Esophagus muscularis mucosa (tissue), 4 donors: ENCODE data around the gene GPT2.

Experiments used
- CTCF ChIP-seq, 3 experiments: fragments of 200-600 bp in 2 of 3; fragments of 450-650 bp in 1 of 3; sonication (generic) in 2 of 3; IDR thresholded peaks; one replicate each; pipeline ENCODE4 v1.5.1; 2017 to 2019; ENCODE audit warnings: antibody characterized with exemption in 3 of 3, mild to moderate bottlenecking in 2 of 3, moderate library complexity in 1 of 3
- EP300 ChIP-seq: sonication (generic); formaldehyde crosslinking; IDR thresholded peaks from one replicate; pipeline ENCODE4 v1.6.1; 2017; ENCODE audit warnings: antibody characterized with exemption
- POLR2A ChIP-seq: fragments of 450-650 bp; IDR thresholded peaks from one replicate; pipeline ENCODE4 v1.6.1; 2017; ENCODE audit warnings: antibody characterized with exemption, moderate library complexity, mild to moderate bottlenecking, low read depth
- POLR2AphosphoS5 ChIP-seq, 2 donors: sonication (generic); formaldehyde crosslinking; IDR thresholded peaks; one replicate each; pipeline ENCODE4 v1.6.1; 2017; ENCODE audit warnings: antibody characterized with exemption in 2 of 2

DNA sequence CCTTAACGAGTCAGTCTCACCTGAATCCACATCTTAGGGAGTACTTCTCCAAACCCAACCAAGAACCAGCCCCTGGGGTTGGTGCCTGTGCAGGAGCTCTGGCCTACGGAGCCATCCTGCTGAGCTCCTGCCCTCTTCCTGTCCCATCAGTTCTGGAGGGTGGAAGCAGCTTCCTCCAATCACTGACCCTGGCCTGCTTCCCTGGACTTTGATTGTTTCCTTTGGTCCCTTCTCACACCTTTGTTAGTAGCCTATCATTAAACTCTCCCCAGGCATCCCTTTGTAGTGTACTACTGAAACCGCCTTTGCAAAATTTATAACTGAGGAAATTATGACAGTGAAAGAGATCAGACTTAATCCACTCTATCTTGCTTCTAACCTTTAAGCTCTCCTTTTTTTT is 32.0 kb upstream of the GPT2 start:
- TF ChIP-seq CTCF (IDR thresholded peaks at IDR 0.05) (no peak), POLR2AphosphoS5 (IDR thresholded peaks at IDR 0.05) (no peak), POLR2A (no peak), EP300 (no peak)
